Stimulated activated CD8-positive, alpha-beta memory T cell treated with anti-CD3 and anti-CD28 coated beads, Interleukin-2, amount 100 ng/mL, for 1 hour (primary cell): ENCODE results near the gene USH1G.
A peak's percentile ranks its signal among the peaks of the same experiment; 100 is the strongest.
"Not testable (repeated sequence)": the region's sequence is repeated elsewhere in the genome, so short reads cannot be mapped to it uniquely, and the experiment has no call there.

Source experiments
- DNase-seq, 2 donors: peaks; one replicate each; pipeline ENCODE4 v3.0.0-alpha.2; 2020; ENCODE audit warnings: low read depth in 2 of 2

Gene USH1G

DNA sequence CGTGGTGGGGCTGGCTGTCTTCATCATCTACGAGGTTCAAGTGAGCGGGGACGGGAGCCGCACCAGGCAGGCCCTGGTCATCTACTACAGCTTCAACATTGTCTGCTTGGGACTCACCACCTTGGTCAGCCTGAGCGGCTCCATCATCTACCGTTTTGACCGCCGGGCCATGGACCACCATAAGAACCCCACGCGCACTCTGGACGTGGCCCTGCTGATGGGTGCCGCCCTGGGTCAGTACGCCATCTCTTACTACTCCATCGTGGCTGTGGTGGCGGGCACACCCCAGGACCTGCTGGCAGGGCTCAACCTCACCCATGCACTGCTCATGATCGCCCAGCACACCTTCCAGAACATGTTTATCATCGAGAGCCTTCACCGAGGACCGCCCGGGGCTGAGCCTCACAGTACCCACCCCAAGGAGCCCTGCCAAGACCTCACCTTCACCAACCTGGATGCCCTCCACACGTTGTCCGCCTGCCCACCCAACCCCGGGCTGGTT is 7.5 kb upstream of the USH1G start:
- DNase-seq = no peak

DNA sequence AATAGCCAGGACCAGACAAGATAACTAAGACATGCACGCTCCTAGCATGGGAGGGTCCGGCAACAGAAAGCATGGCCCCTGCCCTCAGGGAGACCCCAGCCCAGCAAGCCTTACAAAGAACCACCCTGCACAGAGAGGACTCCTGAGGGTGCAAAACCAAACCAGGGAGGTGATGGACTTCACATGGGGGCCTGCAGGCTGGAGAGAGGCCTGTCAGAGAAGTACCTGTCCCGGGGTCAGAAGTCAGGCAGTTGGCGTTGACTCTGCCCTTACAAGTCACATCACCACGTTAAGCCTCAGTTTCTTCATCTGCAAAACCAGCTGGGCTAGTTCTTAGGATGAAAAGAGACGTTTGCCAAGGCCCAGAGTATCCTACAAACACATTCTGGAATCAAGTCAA is 5.7 kb upstream of the USH1G start:
- DNase-seq = no peak

DNA sequence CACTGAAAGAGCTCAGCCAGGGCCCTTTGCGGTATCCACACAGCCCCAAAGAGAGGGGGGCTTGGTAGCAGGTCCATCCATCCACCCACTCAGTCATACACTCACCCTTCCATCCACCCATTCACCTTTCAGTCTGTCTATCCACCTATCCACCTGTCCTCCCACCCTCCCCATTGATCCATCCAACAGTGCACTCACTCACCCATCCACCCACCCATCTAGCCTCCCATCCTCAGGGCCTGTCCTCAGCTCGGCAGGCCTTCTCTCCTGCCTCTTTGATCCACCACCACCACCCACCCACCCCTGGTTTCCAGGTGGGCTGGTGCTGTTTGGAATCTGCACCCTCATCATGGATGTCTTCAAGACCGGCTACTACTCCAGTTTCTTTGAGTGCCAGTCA is 2.2 kb upstream of the USH1G start:
- no peak for DNase-seq

- DNase-seq = no peak
Observed at GRCh38 chr17:74924250-74924948, 1.3 kb upstream of the USH1G start, which contains the start of gene OTOP2. TSS of gene OTOP2 (plus strand) at chr17:74924273. CDS start at chr17:74924633, 360 bp downstream.

GRCh38 chr17:74923538-74924249 is 639 bp upstream of the USH1G start:
- peak; percentile 51 to 57 for DNase-seq

DNA sequence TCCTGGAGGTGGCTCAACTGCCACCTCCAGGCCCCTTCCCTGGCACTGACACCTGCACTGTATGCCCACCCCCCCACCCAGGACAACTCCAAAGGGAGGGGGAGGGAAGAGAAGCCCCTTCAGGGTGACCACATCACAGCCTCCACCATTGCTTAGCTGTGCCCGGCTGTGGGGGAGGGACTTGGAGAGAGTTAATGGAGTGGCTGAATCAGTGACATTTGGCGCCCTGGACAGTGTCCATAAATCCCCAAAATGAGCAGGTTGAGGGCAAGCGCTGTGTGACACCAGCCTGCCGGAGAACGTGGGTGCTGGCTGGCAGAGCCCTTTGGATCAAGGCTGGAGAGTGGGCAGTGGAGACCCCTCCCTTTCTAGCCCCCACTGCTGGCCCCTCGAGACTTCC is 883 bp downstream of the USH1G start:
- DNase-seq = no peak

GRCh38 chr17:74921769-74922168 is 1.3 kb downstream of the USH1G start:
- no peak for DNase-seq

- DNase-seq = no peak
Observed at GRCh38 chr17:74921026-74921681, 1.9 kb downstream of the USH1G start.

GRCh38 chr17:74920642-74921025 is 2.4 kb downstream of the USH1G start:
- DNase-seq = no peak

- no peak for DNase-seq
Observed at GRCh38 chr17:74920306-74920620, 2.8 kb downstream of the USH1G start.

DNA sequence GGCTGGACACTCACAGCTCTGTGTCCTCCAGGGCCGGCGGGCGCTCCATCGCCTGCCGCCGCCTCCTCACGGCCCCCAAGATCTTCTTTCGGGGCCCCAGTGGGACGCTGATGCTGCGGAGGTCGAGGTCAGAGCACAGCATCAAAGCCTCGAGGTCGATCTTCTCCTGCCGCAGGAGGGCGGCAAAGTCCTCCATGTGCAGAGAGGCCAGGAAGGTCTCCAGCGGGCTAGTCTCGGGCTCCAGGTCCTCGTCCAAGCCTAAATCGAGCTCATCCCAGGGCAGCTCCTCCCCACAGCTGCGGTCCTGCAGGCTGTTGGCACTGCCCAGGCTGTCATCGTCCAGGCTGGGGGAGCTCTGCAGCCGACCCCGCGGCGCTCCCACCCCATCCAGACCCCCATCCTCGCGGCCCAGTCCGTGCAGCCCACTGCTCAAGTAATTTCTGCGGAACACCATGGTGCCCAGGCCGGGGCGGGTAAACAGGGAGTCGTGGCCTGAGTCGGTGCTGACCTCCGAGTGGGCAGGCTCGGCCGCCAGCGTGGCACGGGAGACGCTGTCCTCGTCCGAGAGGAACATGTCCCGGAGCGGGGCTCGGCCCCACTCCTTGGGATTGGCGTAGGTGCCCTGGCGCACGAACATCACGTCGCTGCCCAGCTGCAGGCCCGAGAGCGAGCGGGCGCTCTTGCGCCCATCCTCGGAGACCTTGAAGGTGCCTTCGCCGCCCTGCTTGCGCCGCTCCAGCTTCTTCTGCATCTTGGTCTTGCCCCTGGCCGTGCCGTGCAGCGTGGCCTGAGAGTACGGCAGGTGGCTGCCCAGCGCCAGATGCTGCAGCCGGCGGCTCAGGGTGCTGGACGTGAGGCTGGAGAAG is 3.4 kb downstream of the USH1G start:
- DNase-seq = no peak

DNA sequence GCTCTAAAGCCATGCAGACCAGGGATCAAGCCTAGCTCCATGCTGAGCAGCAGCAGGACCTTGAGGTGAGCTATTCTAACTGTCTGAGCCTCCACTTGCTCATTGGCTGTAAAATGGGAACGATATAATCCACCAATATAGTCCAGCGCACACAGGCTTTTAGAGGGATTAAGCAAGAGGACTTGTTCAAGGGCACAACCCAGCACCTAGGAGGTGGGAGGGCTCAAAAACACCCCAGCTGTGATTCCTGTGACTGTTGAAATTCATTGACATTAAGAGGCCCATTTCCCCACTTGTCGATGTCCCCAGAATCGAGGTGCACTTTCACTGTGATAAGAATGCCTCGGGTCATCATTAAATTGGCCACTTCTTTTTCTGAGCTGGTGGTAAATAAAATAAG is 4.1 kb downstream of the USH1G start:
- no peak for DNase-seq

DNA sequence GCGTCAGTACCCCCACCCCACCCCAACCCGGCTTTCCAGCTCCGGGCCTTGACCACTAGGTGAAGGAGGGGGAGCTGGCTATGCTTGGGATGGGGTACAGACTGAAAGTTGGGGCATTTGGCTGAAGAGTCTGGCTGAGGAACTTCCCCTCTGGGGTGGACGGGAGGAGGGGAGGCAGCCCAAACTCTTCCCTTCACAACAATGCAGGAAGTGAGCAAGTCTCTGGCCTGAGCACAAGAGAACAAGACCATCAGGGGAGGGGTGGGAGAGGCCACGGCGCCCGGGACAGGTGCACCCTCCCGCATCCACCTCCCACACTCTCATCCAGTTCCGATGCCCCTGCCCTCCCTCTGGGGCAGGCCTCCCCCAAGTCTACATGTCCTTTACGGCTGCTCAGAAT is 5.6 kb downstream of the USH1G start:
- no peak for DNase-seq

DNA sequence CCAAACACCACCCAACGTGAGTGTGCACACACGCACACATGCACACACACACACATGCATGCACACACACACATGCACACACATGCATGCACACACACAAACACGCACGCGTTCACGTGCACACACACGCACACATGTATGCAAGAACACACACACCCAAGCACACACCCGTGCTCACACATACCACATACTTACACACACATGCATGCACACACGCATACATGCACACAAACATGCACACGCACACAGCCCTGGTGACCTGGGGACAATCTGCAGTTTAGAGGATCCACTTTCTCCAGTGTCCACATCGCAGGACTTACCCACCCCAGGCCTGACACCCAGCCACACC is 6.2 kb downstream of the USH1G start:
- DNase-seq = no peak

- no peak for DNase-seq
Observed at GRCh38 chr17:74916136-74916850, 6.8 kb downstream of the USH1G start.

DNA sequence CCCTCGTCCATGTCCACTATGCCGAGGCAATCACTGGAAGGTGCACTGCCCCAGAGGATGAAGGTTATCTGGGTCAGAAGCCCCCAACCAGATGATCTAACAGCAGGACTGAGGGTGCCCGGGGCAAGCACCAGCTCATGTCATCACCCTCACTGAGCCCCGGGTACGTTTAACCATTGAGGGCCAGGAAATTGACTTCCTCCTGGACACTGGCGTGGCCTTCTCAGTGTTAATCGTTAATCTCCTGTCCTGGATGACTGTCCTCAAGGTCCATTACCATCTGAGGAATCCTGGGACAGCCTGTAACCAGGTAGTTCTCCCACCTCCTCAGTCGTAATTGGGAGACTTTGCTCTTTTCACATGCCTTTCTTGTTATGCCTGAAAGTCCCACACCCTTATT is 11.6 kb downstream of the USH1G start:
- not testable (repeated sequence) for DNase-seq

DNA sequence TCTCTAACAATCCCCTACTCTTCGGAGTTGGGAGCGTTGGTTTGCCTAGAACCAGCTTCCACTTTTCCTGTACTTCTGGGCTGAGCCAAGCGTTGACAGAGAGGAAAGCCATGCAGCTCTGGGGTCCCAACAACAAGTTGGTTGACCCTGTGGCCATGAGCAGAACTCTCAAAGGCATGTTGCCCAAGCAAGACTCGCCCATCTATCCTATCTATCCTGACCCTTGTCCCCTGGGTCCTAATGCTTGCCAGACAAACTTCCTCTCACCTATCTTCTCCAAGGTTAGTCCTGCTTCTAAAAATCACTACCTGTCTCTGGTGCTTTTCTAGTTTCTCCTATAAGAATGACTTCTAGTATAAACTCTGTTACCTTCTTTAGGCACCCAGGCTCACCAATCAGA is 14.0 kb downstream of the USH1G start:
- not testable (repeated sequence) for DNase-seq

- no peak for DNase-seq
Observed at GRCh38 chr17:74907012-74907411, 16.0 kb downstream of the USH1G start.

DNA sequence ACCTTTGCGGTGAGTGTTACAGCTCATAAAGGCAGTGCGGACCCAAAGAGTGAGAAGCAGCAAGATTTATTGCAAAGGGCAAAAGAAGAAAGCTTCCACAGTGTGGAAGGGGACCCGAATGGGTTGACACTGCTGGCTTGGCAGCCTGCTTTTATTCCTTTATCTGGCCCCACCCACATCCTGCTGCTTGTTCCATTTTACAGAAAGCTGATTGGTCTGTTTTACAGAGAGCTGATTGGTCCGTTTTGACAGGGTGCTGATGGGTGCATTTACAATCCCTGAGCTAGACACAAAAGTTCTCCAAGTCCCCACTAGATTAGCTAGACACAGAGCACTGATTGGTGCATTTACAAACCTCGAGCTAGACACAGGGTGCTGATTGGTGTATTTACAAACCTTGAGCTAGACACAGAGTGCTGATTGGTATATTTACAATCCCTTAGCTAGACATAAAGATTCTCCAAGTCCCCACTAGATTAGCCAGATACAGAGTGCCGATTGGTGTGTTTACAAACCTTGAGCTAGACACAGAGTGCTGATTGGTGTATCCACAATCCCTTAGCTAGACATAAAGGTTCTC is 16.8 kb downstream of the USH1G start:
- not testable (repeated sequence) for DNase-seq

GRCh38 chr17:74904687-74905409 is 18.2 kb downstream of the USH1G start:
- no peak for DNase-seq
